ENCODE results near the gene GPLD1.

DNA sequence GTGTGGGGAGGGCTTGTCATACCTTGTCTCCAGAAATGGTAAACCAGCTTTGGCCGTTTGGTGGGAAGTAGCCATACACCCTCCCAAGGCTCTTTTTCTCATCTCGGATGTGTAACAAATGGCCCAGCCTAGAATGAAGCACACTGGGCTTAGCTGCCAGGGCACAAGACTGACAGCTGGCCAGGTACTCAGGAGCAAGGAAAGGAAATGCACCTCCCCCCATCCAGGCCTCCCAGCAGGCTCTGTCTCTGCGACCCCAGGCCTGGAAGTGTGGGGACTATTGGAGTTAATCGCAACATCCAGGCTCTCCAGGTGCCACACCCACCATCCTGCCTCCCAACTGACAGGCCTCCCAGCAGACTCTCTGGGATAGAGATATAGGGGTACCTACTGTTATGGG is 43.7 kb downstream of the GPLD1 start:
- TF ChIP-seq ELF4 (CRISPR knock-in tag; IDR thresholded peaks at IDR 0.05) (no peak), ZNF76 (CRISPR knock-in tag; IDR thresholded peaks at IDR 0.05; ENCODE audit: borderline replicate concordance) (no peak), BDP1 (IDR thresholded peaks at IDR 0.05; ENCODE audit: insufficient read depth, insufficient read length) (no peak), SP1 (CRISPR knock-in tag; IDR thresholded peaks at IDR 0.05) (no peak), ZBTB1 (CRISPR knock-in tag; IDR thresholded peaks at IDR 0.05; ENCODE audit: borderline replicate concordance, low read depth) (no peak), ZC3H4 (CRISPR knock-in tag; IDR thresholded peaks at IDR 0.05; ENCODE audit: borderline replicate concordance) (no peak), ZZZ3 (IDR thresholded peaks at IDR 0.05) (no peak), JUN (IDR thresholded peaks at IDR 0.05; ENCODE audit: borderline replicate concordance, low read depth, low read length) (no peak), JUN (CRISPR knock-in tag; IDR thresholded peaks at IDR 0.05; ENCODE audit: borderline replicate concordance) (no peak)
- TF ChIP-seq, protein P1, sequence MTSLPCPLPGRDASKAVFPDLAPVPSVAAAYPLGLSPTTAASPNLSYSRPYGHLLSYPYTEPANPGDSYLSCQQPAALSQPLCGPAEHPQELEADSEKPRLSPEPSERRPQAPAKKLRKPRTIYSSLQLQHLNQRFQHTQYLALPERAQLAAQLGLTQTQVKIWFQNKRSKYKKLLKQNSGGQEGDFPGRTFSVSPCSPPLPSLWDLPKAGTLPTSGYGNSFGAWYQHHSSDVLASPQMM (CRISPR knock-in tag; IDR thresholded peaks at IDR 0.05): no peak
- TF ChIP-seq, protein P2, sequence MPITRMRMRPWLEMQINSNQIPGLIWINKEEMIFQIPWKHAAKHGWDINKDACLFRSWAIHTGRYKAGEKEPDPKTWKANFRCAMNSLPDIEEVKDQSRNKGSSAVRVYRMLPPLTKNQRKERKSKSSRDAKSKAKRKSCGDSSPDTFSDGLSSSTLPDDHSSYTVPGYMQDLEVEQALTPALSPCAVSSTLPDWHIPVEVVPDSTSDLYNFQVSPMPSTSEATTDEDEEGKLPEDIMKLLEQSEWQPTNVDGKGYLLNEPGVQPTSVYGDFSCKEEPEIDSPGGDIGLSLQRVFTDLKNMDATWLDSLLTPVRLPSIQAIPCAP (CRISPR knock-in tag; IDR thresholded peaks at IDR 0.05; ENCODE audit: borderline replicate concordance): no peak
